DOHH2 (cell line): ENCODE measurements around the gene PPFIBP2.

Source experiments
- EZH2phosphoT487 ChIP-seq: fragments of 200-600 bp; sonication (generic); IDR thresholded peaks from 2 replicates; pipeline ENCODE4 v1.6.1; 2017; ENCODE audit warnings: borderline replicate concordance, mild to moderate bottlenecking, antibody characterized with exemption, low read length, moderate library complexity, mixed read lengths
- TF ChIP-seq, protein P1 (sequence below): fragments of 200-600 bp; sonication (generic); IDR thresholded peaks from one replicate; pipeline ENCODE4 v1.5.1; 2014; ENCODE audit warnings: antibody characterized with exemption, mild to moderate bottlenecking, low read depth, low read length; ENCODE audit not compliant: poor library complexity, severe bottlenecking

GRCh38 chr11:7640816-7641215, 127.0 kb downstream of the PPFIBP2 start:
- TF ChIP-seq, protein P1, sequence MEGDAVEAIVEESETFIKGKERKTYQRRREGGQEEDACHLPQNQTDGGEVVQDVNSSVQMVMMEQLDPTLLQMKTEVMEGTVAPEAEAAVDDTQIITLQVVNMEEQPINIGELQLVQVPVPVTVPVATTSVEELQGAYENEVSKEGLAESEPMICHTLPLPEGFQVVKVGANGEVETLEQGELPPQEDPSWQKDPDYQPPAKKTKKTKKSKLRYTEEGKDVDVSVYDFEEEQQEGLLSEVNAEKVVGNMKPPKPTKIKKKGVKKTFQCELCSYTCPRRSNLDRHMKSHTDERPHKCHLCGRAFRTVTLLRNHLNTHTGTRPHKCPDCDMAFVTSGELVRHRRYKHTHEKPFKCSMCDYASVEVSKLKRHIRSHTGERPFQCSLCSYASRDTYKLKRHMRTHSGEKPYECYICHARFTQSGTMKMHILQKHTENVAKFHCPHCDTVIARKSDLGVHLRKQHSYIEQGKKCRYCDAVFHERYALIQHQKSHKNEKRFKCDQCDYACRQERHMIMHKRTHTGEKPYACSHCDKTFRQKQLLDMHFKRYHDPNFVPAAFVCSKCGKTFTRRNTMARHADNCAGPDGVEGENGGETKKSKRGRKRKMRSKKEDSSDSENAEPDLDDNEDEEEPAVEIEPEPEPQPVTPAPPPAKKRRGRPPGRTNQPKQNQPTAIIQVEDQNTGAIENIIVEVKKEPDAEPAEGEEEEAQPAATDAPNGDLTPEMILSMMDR = no peak
- no peak for TF ChIP-seq EZH2phosphoT487
